GM19467 (cell line): ENCODE measurements around the gene ACTRT2.

Experiments
- ATAC-seq: cut with Tn5 transposase; IDR thresholded peaks from one replicate; pipeline ENCODE4 v1.9.1; 2021; ENCODE audit warnings: mild to moderate bottlenecking, moderate library complexity; ENCODE audit not compliant: unreplicated experiment

ACTRT2 gene

GRCh38 chr1:3030663-3031381, 9.6 kb downstream of the ACTRT2 start:
- ATAC-seq: no peak

- ATAC-seq: no peak
Measured at GRCh38 chr1:3031401-3032221, 10.3 kb downstream of the ACTRT2 start.

DNA sequence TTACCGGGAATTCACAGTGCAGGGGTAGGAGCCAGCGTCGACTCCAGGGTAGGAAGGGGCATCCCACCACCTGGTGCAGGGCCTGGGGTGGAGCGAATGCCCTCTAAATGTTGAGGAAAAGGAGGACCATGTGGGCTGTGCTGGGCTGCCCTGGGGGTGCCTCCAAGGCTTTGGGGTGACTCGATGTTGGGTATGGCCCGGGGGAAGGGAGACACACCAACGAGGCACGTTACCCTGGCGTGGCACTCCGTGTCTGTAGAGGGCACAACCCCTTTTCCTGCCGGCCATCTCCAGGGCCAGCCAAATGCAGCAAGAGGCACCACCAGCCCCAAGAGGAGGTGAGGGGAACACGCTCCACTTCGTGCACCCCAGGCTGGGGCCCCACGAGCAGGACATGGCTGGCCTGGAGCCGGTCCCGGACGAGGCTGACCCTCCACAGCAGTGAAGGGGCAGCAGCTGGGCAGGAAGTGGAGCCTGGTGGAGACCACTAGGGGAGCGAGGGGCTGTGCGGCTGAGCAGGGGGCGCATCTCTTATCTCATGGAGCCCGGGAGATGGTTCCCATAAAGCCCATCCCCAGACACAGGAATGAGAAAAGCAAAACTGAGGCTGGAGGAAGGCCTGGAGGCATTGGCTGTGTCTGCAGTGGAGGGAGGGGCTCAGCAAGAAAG, 11.2 kb downstream of the ACTRT2 start:
- ATAC-seq: no peak

DNA sequence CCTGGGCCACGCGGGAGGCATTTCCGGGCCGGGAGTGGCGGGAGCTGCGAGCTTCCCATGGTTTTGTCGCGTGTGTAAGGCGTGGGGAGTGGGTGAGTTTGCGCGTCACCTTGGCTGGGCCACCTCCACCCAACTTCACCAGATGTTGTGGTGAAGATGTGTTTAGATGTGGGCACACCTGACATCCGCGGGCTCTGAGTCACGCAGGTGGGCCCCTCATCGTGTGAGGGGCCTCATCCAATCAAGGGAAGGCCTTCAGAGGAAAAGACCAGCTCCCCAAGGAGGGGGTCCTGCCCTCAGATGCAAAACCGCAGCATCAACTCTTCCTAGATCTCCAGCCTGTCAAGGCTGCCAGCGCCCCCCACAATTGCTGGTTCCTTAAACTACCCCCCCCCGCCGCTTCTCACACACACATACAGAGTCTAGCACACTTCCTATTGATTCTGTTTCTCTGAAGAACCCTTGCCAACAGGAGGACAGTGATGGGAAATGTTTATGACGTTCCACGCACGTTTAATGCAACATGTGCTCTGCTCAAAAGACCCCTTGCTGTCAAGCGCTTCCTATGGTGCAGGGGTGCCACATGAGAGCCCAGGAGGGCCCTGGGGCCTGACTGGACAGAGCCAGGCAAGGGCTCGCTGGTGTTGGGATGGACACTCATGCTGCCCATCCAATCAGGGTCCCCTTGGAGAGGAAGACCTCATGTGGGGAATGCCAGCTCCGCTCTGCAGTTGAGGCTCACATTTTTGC, 11.9 kb downstream of the ACTRT2 start:
- no peak for ATAC-seq

DNA sequence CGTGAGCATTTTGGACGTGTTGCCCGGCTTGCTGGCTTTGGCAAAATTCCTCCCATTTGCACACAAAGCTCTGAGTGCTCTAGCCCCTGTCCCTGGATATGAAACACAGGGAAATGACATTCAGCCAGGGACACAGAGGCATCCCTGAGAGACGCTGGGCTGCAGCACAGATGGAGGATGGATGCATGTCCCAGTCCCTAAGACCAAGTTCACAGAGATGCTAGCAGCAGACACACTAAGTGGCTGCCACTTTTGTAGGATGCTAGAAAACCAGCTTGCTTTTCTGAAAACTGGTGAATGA, 12.5 kb downstream of the ACTRT2 start:
- no peak for ATAC-seq

DNA sequence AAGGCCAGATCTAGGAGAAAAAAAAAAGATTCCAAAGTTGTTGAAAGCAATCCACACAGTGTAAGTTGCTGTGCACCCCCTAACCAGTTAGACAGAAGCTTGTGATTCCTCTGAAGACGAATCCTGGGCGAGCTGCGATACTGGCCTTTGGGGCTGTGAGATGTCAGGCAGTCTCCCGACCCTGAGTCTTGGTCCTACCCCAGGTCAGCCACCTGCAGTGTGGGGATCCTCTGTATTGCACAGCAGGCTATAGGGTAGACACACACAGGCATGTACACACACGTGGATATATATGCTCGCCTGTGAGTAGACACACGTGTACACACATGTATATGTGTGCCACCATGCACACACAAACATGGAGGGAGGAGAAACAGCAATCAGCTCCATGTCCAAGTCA, 12.9 kb downstream of the ACTRT2 start:
- ATAC-seq: no peak

DNA sequence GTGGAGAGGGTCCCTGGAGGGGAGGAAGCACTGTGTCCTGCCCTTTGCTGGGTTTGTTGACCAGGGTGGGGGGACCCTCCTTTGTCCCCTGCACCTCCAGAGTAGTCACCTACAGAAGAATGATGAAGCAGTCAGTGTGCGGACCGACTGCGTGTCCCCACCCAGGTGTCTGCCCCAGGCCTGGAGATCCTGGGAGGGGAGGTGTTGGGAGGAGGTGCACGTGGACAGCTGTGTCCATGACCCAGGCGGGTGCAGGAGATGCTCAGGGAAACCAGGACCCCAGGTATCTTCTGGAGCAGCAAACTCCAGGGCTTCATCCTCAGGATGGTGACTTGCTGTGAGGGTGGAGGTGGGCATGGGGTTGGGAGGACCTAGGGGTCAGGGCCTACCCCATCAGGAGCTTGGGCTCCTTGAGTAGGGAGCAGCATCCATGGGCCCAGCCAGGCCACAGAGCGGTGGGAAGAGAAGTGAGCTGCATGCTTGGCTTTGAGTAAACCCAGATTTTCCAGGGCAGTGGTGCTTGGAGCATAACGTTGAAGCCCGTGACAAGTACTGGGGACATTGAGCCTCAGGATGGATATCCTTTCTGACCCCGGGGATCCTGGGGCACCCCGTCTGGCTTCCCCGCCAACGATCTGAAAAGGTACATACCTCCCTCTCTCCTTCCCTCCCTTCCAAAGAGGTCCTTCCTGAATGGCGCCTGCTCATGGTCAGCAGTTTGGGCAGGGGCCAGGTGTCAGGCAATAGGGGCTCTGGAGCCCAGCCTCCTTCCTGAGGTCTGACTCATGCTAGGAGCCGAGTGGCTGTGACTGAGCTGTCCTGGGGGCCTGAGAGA, 13.7 kb downstream of the ACTRT2 start:
- ATAC-seq: no peak

GRCh38 chr1:3035563-3036446, 14.5 kb downstream of the ACTRT2 start:
- ATAC-seq: no peak

DNA sequence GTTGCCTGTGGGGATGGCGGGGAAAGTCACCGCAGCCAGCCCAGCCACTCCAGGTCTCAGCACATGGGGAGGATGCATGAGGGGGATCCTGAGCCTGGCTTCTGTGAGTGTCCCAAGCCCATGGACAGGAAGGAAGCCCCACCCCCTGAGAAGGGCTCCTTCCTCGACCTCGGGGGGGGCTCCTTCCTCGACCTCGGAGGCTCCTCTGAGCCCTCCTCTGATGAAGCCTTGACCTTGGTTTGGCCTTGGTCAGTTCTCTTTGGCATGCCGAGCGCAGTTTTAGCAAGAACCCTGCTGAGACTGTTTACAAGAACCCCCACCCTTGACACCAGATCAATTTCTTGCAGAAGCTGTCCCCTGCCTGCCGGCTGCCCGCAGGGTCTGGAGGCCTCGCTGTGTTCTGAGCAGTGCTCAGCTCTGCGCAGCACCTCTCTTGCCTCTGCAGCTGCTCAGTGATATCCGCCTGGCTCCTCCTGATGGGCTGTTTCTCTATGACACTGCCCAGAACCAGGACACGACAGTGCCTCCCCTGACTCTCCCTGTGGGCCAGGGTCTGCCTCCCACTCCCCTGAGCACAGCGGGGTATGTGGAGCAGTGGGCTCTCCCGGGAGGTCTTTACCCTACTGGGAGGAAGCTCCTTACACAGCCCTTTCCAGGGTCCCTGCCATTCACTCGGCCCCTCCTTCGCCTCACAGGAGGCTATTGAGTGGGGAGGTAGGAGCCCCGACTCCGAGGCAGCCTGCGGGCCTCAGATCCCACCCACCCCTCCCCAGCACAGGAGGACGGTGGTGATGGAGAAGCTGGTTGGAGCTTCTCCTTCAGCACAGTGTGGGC, 15.4 kb downstream of the ACTRT2 start:
- ATAC-seq: no peak

DNA sequence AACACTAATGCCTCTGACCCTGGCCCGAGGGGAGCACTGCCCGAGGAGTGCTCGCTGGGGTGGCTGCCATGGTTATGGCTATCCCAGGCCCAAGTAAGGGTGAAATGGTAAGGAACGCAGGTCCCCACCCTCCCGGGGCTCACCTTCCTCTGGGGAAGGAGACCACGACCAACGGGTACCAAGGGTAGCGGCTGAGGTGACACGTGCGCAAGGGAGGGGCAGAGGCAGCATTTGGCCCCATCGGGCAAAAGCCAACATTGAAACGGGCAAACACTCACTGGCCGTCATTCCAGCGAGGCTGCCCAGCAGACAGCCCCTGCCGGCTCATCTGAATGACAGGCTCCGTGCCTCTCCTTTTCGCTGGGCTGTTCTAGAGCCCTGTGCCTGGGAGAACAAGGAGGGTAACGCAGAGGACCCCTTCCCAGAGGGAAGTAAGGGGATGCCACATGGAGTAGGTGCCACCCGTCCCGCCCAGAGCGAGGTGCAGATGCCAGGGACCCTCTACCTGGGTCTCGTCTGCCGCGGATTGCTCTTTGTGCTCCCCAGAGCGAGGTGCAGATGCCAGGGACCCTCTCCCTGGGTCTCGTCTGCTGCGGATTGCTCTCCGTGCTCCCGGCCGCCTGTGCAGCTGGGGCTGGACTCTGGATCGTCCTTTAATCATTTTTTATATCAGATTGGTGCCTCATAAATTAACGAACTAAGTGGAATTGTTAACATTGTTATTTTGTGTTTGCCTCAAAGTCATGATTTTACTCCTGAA, 16.2 kb downstream of the ACTRT2 start:
- ATAC-seq: no peak

DNA sequence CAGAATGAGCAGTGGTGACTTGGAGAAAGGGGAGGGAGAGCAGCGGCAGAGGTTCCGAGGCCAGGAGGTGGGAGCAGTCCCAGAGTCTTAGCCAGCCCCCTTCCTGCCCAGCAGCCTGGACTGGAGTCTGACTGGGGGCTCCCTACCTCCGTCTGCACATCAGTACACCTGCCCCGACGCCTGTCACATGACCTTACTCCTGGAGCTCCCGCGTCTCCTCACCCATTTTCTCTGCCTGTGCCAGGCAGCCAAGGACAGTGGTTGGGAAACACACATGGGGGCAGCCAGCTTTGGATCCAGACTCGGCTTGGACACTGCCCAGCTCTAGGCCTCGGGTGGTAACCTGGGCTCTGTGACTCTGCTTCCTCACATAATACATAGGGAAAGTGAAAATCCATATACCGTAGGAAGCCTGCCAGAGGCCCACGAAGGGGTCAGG, 16.9 kb downstream of the ACTRT2 start:
- no peak for ATAC-seq

GRCh38 chr1:3038571-3039181, 17.4 kb downstream of the ACTRT2 start:
- no peak for ATAC-seq

- no peak for ATAC-seq
Measured at GRCh38 chr1:3040004-3040403, 18.7 kb downstream of the ACTRT2 start.

DNA sequence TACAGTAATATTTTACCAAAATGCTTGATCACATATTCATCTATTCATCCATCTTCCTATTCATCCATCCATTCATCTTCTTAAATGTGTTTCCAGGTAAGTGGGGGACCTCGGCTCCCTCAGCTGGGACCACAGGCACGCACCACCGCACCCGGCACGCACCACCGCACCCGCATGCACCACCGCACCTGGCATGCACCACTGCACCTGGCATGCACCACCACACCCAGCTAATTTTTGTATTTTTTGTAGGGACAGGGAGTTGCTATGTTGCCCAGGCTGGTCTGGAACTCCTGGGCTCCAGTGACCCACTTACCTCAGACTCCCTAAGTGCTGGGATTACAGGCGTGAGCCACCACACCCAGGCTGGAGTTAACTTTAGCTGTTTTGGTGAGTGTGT, 21.2 kb downstream of the ACTRT2 start:
- no peak for ATAC-seq

GRCh38 chr1:3049164-3049563, 27.9 kb downstream of the ACTRT2 start:
- ATAC-seq: no peak

GRCh38 chr1:3049905-3050304, 28.6 kb downstream of the ACTRT2 start:
- ATAC-seq: no peak

DNA sequence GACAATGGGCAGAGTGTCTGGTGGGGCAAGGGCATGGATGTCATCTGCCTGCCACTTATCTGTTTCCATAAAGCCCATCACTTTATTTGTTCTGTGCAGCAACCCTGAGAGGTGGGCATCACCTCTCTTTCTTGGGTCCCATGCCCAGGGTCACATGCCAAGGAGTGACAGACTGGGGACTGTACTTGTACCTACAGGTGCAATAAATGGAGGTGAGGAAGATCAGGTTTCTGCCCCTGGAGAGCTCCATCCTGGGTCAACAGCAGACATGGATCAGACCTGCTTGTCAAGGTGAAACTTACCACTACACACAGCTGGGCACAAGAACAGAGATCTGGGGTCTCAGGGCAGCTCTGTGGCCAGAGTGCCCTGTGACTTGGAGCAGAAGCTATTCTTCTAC, 29.3 kb downstream of the ACTRT2 start:
- no peak for ATAC-seq
